Erythroblast (primary cell): ENCODE data around the gene KLHL36.

Experiments
- DNase-seq, 2 experiments: peaks; one replicate each; lab custom pipeline; 2025; lab: John Stamatoyannopoulos, UW
- GATA1 ChIP-seq: IDR thresholded peaks from 2 replicates; pipeline ENCODE4 v1.6.1; 2011; ENCODE audit warnings: low read depth, mild to moderate bottlenecking, control low read depth, low read length, moderate library complexity
- POLR2A ChIP-seq: IDR thresholded peaks from 2 replicates; pipeline ENCODE4 v1.6.1; 2011; ENCODE audit warnings: mild to moderate bottlenecking, low read length

Gene KLHL36

GRCh38 chr16:84647828-84648594 lies at the start of gene KLHL36:
KLHL36 (plus strand) TSS chr16:84648511; CDS start chr16:84650868, 2,357 bp downstream.
- TF ChIP-seq GATA1 (no peak), POLR2A (no peak)
- peak; percentile 63 to 73 for DNase-seq

GRCh38 chr16:84599521-84600202 lies 48.6 kb upstream of the KLHL36 start:
- DNase-seq = peak in 1 of 2 experiments; percentile 26

GRCh38 chr16:84600343-84601229 lies 47.7 kb upstream of the KLHL36 start:
- peak; percentile 44 to 50 for DNase-seq

More at GRCh38 chr16:84599521-84600202, 48.6 kb upstream of the KLHL36 start:
- TF ChIP-seq GATA1 = no peak

GRCh38 chr16:84603140-84603816 lies 45.0 kb upstream of the KLHL36 start:
- TF ChIP-seq POLR2A (no peak), GATA1 (no peak)
- peak in 1 of 2 experiments; percentile 40 for DNase-seq

More at GRCh38 chr16:84600343-84601229, 47.7 kb upstream of the KLHL36 start:
- TF ChIP-seq POLR2A = no peak
- no peak for TF ChIP-seq GATA1

- TF ChIP-seq POLR2A (no peak), GATA1 (no peak)
- no peak for DNase-seq
Observed at GRCh38 chr16:84603940-84604339, 44.4 kb upstream of the KLHL36 start.

GRCh38 chr16:84604477-84605013 lies 43.8 kb upstream of the KLHL36 start:
- TF ChIP-seq GATA1 (no peak), POLR2A (no peak)
- DNase-seq = no peak

- no peak for TF ChIP-seq POLR2A
- TF ChIP-seq GATA1 = no peak
- DNase-seq = no peak
Observed at GRCh38 chr16:84605339-84605848, 42.9 kb upstream of the KLHL36 start.

- TF ChIP-seq POLR2A (no peak), GATA1 (no peak)
- DNase-seq = no peak
Observed at GRCh38 chr16:84606081-84606875, 42.0 kb upstream of the KLHL36 start.

GRCh38 chr16:84607061-84607460 lies 41.2 kb upstream of the KLHL36 start:
- no peak for DNase-seq
- TF ChIP-seq GATA1 (no peak), POLR2A (no peak)

- peak; percentile 59 to 65 for DNase-seq
- no peak for TF ChIP-seq POLR2A
- no peak for TF ChIP-seq GATA1
Observed at GRCh38 chr16:84607694-84608093, 40.6 kb upstream of the KLHL36 start.

GRCh38 chr16:84608282-84608681 lies 40.0 kb upstream of the KLHL36 start:
- no peak for TF ChIP-seq POLR2A
- TF ChIP-seq GATA1 = no peak
- no peak for DNase-seq
